H9 (cell line): ENCODE data around the gene RPLP2. TPM values are rescaled to one million over a fixed set of nuclear protein-coding genes. Genes with fewer than 3 reads are reported as not detected.

Experiments
- DNase-seq: peaks from one replicate; pipeline ENCODE4 v3.0.0-alpha.2; 2017
- H2AFZ ChIP-seq: one replicate; pipeline ENCODE4 v1.6.1; 2013; ENCODE audit warnings: mild to moderate bottlenecking, low read length, control low read depth, moderate library complexity
- H2AK5ac ChIP-seq: 2 replicates; pipeline ENCODE4 v1.6.1; 2013; ENCODE audit warnings: low read length, control low read depth, mixed read lengths; ENCODE audit not compliant: insufficient read length
- H2BK120ac ChIP-seq: one replicate; pipeline ENCODE4 v1.6.1; 2013; ENCODE audit warnings: low read depth, mild to moderate bottlenecking, low read length, control low read depth, inconsistent platforms; ENCODE audit not compliant: poor library complexity, severe bottlenecking
- H2BK12ac ChIP-seq: 2 replicates; pipeline ENCODE4 v1.6.1; 2013; ENCODE audit warnings: low read length, control low read depth, mixed read lengths, low read depth; ENCODE audit not compliant: insufficient read length
- H2BK15ac ChIP-seq: 2 replicates; pipeline ENCODE4 v1.6.1; 2013; ENCODE audit warnings: low read depth, low read length, control low read depth
- H2BK20ac ChIP-seq: one replicate; pipeline ENCODE4 v1.6.1; 2013; ENCODE audit warnings: low read depth, mild to moderate bottlenecking, low read length, control low read depth, inconsistent platforms; ENCODE audit not compliant: poor library complexity, severe bottlenecking
- H2BK5ac ChIP-seq: 2 replicates; pipeline ENCODE4 v1.6.1; 2013; ENCODE audit warnings: low read length, control low read depth, mixed read lengths; ENCODE audit not compliant: insufficient read length
- H3K14ac ChIP-seq: 2 replicates; pipeline ENCODE4 v1.6.1; 2013; ENCODE audit warnings: low read length, control low read depth; ENCODE audit not compliant: insufficient read depth
- H3K18ac ChIP-seq: 2 replicates; pipeline ENCODE4 v1.6.1; 2013; ENCODE audit warnings: low read depth, mild to moderate bottlenecking, mixed read lengths, low read length, control low read depth; ENCODE audit not compliant: insufficient read length
- H3K23ac ChIP-seq: 2 replicates; pipeline ENCODE4 v1.6.1; 2013; ENCODE audit warnings: low read length, control low read depth, mixed read lengths, low read depth; ENCODE audit not compliant: insufficient read length
- H3K23me2 ChIP-seq: 2 replicates; pipeline ENCODE4 v1.6.1; 2013; ENCODE audit warnings: low read depth, mild to moderate bottlenecking, mixed read lengths, low read length, control low read depth; ENCODE audit not compliant: insufficient read length, poor library complexity, severe bottlenecking
- H3K27ac ChIP-seq: 2 replicates; pipeline ENCODE4 v1.5.1; 2013; ENCODE audit warnings: low read length, control low read depth, mixed read lengths, low read depth; ENCODE audit not compliant: insufficient read length
- H3K27me3 ChIP-seq: 2 replicates; pipeline ENCODE4 v1.6.1; 2013; ENCODE audit warnings: low read length, control low read depth, inconsistent platforms; ENCODE audit not compliant: insufficient read depth
- H3K4ac ChIP-seq: 2 replicates; pipeline ENCODE4 v1.6.1; 2013; ENCODE audit warnings: low read depth, mild to moderate bottlenecking, control low read depth, inconsistent platforms, low read length, moderate library complexity
- H3K4me1 ChIP-seq: 2 replicates; pipeline ENCODE4 v1.6.1; 2013; ENCODE audit warnings: low read length, control low read depth, inconsistent platforms; ENCODE audit not compliant: insufficient read depth
- H3K4me2 ChIP-seq: 2 replicates; pipeline ENCODE4 v1.6.1; 2013; ENCODE audit warnings: low read length, control low read depth, mixed read lengths; ENCODE audit not compliant: insufficient read length, insufficient read depth
- H3K56ac ChIP-seq: 2 replicates; pipeline ENCODE4 v1.6.1; 2013; ENCODE audit warnings: low read depth, mild to moderate bottlenecking, mixed read lengths, low read length, control low read depth; ENCODE audit not compliant: insufficient read length
- H3K79me1 ChIP-seq: 2 replicates; pipeline ENCODE4 v1.6.1; 2013; ENCODE audit warnings: low read depth, mild to moderate bottlenecking, moderate library complexity, low read length, control low read depth, inconsistent platforms; ENCODE audit not compliant: insufficient read depth, poor library complexity, severe bottlenecking
- H3K79me2 ChIP-seq: 2 replicates; pipeline ENCODE4 v1.6.1; 2013; ENCODE audit warnings: low read length, control low read depth, inconsistent platforms; ENCODE audit not compliant: insufficient read depth
- H3K9ac ChIP-seq: 2 replicates; pipeline ENCODE4 v1.6.1; 2013; ENCODE audit warnings: low read length, control low read depth, mixed read lengths; ENCODE audit not compliant: insufficient read length; ENCODE audit errors: extremely low read depth
- H3K9me3 ChIP-seq: one replicate; pipeline ENCODE4 v1.6.1; 2013; ENCODE audit warnings: low read depth, low read length, inconsistent platforms; ENCODE audit not compliant: control insufficient read depth
- H3T11ph ChIP-seq: one replicate; pipeline ENCODE4 v1.6.1; 2013; ENCODE audit warnings: mild to moderate bottlenecking, low read length, control low read depth, inconsistent platforms
- H4K20me1 ChIP-seq: one replicate; pipeline ENCODE4 v1.6.1; 2013; ENCODE audit not compliant: control insufficient read depth, insufficient read length, insufficient read depth
- H4K5ac ChIP-seq: 2 replicates; pipeline ENCODE4 v1.6.1; 2013; ENCODE audit warnings: low read depth, mild to moderate bottlenecking, mixed read lengths, low read length, control low read depth; ENCODE audit not compliant: insufficient read length
- H4K8ac ChIP-seq: replicated peaks from 2 replicates; pipeline ENCODE4 v1.6.1; 2013; ENCODE audit warnings: low read length, control low read depth, mixed read lengths, low read depth; ENCODE audit not compliant: insufficient read length
- H4K91ac ChIP-seq: 2 replicates; pipeline ENCODE4 v1.6.1; 2013; ENCODE audit warnings: low read depth, mild to moderate bottlenecking, moderate library complexity, mixed read lengths, low read length, control low read depth; ENCODE audit not compliant: insufficient read length
- H3K27ac Mint-ChIP-seq, 3 experiments: 2 replicates in 2 of 3; 3 replicates in 1 of 3; pipeline ENCODE4 v1.8.0; 2020 to 2021; ENCODE audit warnings: mixed read lengths in 3 of 3, mild to moderate bottlenecking in 1 of 3, moderate library complexity in 1 of 3
- H3K27me3 Mint-ChIP-seq: 2 replicates; pipeline ENCODE4 v1.8.0; 2021; ENCODE audit warnings: low read depth, mild to moderate bottlenecking, moderate library complexity, mixed read lengths
- H3K36me3 Mint-ChIP-seq, 3 experiments: 2 replicates in 2 of 3; 3 replicates in 1 of 3; pipeline ENCODE4 v1.8.0; 2020 to 2021; ENCODE audit warnings: low read depth in 3 of 3, mixed read lengths in 3 of 3; ENCODE audit not compliant: insufficient read depth in 1 of 3
- H3K4me1 Mint-ChIP-seq, 2 experiments: 2 replicates each; pipeline ENCODE4 v1.8.0; 2020; ENCODE audit warnings: mixed read lengths in 2 of 2
- H3K4me3 Mint-ChIP-seq, 2 experiments: 2 replicates in 1 of 2; 3 replicates in 1 of 2; pipeline ENCODE4 v1.8.0; 2020 to 2021; ENCODE audit warnings: mild to moderate bottlenecking in 2 of 2, mixed read lengths in 2 of 2, moderate library complexity in 1 of 2
- H3K9me3 Mint-ChIP-seq, 2 experiments: 2 replicates in 1 of 2; 3 replicates in 1 of 2; pipeline ENCODE4 v1.8.0; 2020; ENCODE audit warnings: mild to moderate bottlenecking in 2 of 2, mixed read lengths in 2 of 2, moderate library complexity in 1 of 2
- WGBS: extraction: QIAGEN DNeasy Blood & Tissue Kit; methylation state at CpG from one replicate; pipeline ENCODE4 v1.1.7; 2013; ENCODE audit warnings: missing lambda C conversion rate, low lambda C conversion rate, mixed read lengths; ENCODE audit not compliant: insufficient read length; ENCODE audit errors: extremely low coverage; 5-methylcytosine and 5-hydroxymethylcytosine counted together
- total RNA-seq: library from RNA; stranded (reverse); gene quantifications from 2 replicates; pipeline ENCODE4 v1.2.1, GENCODE V29; 2021
- TF ChIP-seq, protein P1 (sequence below): fragments of 200-600 bp; sonication (generic); conservative IDR thresholded peaks from 3 replicates; pipeline ENCODE4 v1.8.0; 2021; ENCODE audit warnings: antibody characterized with exemption, mild to moderate bottlenecking

RPLP2 gene
- total RNA-seq, 1 experiment from 2014 or later = 2,138 TPM

GRCh38 chr11:779955-780532, 29.7 kb upstream of the RPLP2 start:
- Histone ChIP-seq H2BK12ac (no peak overlapping the region), H3K9ac (no peak overlapping the region), H2BK20ac (no peak overlapping the region), H3K79me1 (peaks cover 8% of the 10 kb centered on the region), H3K56ac (no peak overlapping the region), H4K8ac (no peak overlapping the region), H3K4ac (no peak overlapping the region), H3K14ac (no peak overlapping the region), H3K27me3 (no peaks in the 10 kb centered on the region), H3K79me2 (peaks cover 2% of the 10 kb centered on the region; the same call in 1 of the 2 replicates), H2BK15ac (no peak overlapping the region), H4K20me1 (no peaks in the 10 kb centered on the region), H3T11ph (no peak overlapping the region), H4K5ac (no peak overlapping the region), H3K27ac (no peak overlapping the region), H3K23ac (no peak overlapping the region), H2AK5ac (no peak overlapping the region), H3K4me1 (peaks cover 2% of the 10 kb centered on the region; the same call in 1 of the 2 replicates), H3K18ac (no peak overlapping the region), H3K23me2 (peaks cover 17% of the 10 kb centered on the region), H2BK120ac (no peak overlapping the region), H2BK5ac (no peak overlapping the region), H2AFZ (no peak overlapping the region), H4K91ac (no peak overlapping the region), H3K9me3 (no peaks in the 10 kb centered on the region), H3K4me2 (no peak overlapping the region)
- WGBS = no CpG with 5 or more reads among the region's 16 CpGs
- TF ChIP-seq, protein P1, sequence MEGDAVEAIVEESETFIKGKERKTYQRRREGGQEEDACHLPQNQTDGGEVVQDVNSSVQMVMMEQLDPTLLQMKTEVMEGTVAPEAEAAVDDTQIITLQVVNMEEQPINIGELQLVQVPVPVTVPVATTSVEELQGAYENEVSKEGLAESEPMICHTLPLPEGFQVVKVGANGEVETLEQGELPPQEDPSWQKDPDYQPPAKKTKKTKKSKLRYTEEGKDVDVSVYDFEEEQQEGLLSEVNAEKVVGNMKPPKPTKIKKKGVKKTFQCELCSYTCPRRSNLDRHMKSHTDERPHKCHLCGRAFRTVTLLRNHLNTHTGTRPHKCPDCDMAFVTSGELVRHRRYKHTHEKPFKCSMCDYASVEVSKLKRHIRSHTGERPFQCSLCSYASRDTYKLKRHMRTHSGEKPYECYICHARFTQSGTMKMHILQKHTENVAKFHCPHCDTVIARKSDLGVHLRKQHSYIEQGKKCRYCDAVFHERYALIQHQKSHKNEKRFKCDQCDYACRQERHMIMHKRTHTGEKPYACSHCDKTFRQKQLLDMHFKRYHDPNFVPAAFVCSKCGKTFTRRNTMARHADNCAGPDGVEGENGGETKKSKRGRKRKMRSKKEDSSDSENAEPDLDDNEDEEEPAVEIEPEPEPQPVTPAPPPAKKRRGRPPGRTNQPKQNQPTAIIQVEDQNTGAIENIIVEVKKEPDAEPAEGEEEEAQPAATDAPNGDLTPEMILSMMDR = no peak
- H3K9me3 Mint-ChIP-seq = no peaks in the 10 kb centered on the region
- peak overlapping the region; percentile 11 to 17; a peak in 2 of 5 replicates for H3K4me3 Mint-ChIP-seq
- peaks cover 4 to 21% (median 17%) of the 10 kb centered on the region in 3 experiments; a peak in 6 of 7 replicates for H3K36me3 Mint-ChIP-seq
- DNase-seq = no peak
- peaks cover 7% of the 10 kb centered on the region for H3K27me3 Mint-ChIP-seq
- H3K4me1 Mint-ChIP-seq = peaks cover 32 to 41% of the 10 kb centered on the region in 2 experiments
- peak overlapping the region in 2 of 3 experiments; percentile 44 to 62; a peak in 3 of 7 replicates for H3K27ac Mint-ChIP-seq
